Loucy (cell line): ENCODE data around the gene SAFB2.

ENCODE experiments used
- CTCF ChIP-seq: fragments of 200-600 bp; sonication (generic); conservative IDR thresholded peaks from 2 replicates; pipeline ENCODE4 v1.5.1; 2014; ENCODE audit warnings: mild to moderate bottlenecking, antibody characterized with exemption, low read length
- EZH2phosphoT487 ChIP-seq: fragments of 200-600 bp; IDR thresholded peaks from 2 replicates; pipeline ENCODE4 v1.6.1; 2018; ENCODE audit warnings: antibody characterized with exemption, mild to moderate bottlenecking, moderate library complexity, borderline replicate concordance

GRCh38 chr19:5666921-5667610 lies 44.5 kb upstream of the SAFB2 start:
- TF ChIP-seq CTCF = no peak
- TF ChIP-seq EZH2phosphoT487 = no peak
